Fibroblast of peridontal ligament (primary cell): Measurements from ENCODE around the gene HIP1.
"Not testable (repeated sequence)": the region's sequence is repeated elsewhere in the genome, so short reads cannot be mapped to it uniquely, and the experiment has no call there.

ENCODE experiments used
- DNase-seq: peaks from one replicate; pipeline ENCODE4 v3.0.0-alpha.2; 2010; ENCODE audit errors: extremely low read depth

Gene HIP1

GRCh38 chr7:75686551-75686950 lies 52.2 kb downstream of the HIP1 start:
- DNase-seq: no peak

GRCh38 chr7:75682052-75682451 lies 56.7 kb downstream of the HIP1 start:
- not testable (repeated sequence) for DNase-seq

GRCh38 chr7:75679060-75679459 lies 59.7 kb downstream of the HIP1 start:
- no peak for DNase-seq

- DNase-seq: no peak
Measured at GRCh38 chr7:75669579-75669978, 69.2 kb downstream of the HIP1 start.

- peak; percentile 11 for DNase-seq
Measured at GRCh38 chr7:75667938-75668337, 70.8 kb downstream of the HIP1 start.

DNA sequence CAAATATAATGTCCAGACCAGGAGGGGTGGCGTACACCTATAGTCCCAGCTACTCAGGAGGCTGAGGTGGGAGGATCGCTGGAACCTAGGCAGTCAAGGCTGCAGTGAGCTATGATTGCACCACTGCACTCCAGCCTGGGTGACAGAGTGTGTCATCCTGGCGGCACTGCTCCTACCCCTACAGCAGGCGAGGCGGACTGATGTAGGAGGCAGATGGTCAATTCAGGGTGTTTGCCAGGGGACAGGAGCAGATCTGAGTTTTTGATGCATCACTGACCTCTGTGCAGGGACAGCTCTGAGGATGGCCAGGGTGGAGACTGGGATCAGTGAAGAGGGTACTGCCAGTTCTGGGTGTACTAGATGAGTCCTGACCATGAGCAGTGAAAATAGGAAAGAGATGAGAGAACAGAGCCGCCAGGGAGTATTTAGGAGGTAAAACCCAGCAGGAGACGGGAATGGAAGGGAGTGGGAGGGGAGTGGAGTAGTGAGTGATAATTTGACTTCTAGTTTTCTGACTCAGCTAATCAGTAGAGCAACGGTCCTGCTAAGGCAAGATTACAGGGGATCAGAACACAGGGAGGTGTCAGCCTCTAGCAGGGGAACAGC lies 75.3 kb downstream of the HIP1 start:
- DNase-seq: no peak

DNA sequence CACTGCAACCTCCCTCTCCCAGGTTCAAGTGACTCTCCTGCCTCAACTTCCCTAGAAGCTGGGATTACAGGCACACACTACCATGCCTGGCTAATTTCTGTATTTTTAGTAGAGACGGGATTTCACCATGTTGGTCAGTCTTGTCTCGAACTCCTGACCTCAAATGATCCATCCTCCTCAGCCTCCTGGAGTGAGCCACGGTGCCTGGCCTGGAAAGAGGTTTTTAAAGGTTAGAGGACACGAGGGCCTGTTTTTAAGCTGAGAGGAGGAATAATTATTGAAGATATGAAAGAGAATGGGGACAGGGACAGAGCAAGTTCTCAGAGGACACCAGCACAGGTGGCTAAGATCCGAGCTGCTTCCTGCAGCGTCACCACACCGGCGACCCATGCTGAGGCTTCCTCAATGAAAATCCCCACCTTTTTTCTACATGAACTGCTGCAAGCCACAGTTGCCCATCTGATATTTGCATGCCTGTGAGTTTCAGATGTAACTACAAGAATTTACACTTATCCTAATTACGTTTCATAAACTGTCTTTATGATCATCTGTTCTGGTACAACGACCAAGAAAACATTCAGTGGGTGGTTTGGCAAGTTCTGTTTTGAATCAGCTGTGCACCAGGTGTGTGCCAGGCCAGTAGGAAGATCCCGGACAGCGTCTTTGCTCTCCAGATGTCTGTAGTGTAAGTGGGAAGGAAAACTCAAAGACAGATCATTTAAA lies 76.0 kb downstream of the HIP1 start:
- no peak for DNase-seq

DNA sequence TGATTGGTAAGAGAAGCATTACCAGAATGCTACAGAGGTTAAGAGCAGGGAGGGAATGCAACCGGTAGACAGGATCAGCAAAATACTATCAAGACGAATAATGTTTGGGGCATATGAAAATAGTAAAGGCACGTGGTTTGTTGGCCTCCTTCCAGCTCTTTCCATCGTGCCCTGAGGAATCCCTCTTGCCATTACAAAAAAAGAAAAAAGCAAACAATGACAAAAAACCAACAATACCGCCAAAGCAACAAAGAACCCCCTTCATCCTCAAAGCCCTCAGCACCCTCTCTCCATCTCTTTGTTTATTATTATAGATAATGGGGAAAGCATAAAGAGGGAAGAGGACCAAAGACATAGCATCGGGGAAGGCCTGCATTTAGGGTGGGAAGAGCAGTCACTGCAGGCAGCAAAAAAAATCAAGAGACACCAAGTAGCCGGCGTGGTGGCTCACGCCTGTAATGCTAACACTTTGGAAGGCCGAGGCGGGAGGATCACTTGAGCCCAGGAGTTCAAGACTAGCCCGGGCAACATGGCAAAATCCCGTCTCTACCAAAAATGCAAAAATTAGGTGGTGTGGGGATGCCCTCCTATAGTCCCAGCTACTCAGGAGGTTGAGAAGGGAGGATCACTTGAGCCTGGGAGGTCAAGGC lies 78.0 kb downstream of the HIP1 start:
- DNase-seq: no peak

- DNase-seq: no peak
Measured at GRCh38 chr7:75658802-75659201, 79.9 kb downstream of the HIP1 start.

- DNase-seq: no peak
Measured at GRCh38 chr7:75658369-75658768, 80.4 kb downstream of the HIP1 start.

DNA sequence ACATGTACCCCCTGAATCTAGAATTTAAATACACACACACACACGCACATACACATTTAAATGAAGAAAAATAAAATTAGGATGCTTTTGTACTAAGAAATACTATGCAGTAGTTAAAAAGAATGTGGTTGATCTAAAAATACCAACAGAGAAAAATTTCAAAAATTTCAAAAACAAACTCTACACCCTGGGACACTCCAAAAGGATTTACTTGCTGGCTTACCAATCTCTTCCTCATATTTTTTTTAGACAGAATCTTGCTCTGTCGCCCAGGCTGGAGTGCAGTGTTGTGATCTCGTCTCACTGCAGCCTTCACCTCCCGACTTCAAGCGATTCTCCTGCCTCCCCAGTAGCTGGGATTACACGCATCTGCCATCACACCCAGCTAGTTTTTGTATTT lies 80.9 kb downstream of the HIP1 start:
- no peak for DNase-seq

DNA sequence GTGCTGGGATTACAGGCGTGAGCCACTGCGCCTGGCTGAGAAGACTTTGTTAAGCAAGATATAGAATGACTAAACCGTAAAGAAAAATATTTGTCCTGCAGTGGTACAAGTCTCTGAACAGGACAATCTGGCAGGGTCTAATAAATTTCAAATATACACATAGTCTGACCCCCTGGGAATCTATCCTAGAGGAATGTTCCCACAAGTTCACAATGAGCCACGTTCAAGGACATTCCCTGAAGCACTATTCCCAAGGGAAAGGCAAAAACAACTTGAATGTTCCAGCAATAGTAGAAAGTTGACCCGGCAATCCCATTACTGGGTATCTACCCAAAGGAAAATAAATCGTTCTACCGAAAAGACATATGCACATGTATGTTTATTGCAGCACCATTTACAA lies 82.0 kb downstream of the HIP1 start:
- DNase-seq: no peak

DNA sequence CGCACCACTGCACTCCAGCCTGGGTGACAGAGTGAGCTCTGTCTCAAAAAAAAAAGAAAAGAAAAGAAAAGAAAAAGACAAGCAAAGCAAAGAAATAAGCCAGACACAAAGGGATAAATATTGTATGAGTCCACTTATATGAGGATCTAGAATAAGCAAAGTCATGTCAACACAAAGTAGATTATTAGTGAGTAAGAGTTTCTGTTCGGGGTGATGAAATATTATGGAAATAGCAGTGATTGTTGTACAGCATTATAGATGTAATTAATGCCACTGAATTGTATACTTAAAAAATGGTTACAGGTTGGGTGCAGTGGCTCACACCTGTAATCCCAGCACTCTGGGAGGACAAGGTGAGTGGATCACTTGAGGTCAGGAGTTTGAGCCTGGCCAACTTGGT lies 83.2 kb downstream of the HIP1 start:
- no peak for DNase-seq

DNA sequence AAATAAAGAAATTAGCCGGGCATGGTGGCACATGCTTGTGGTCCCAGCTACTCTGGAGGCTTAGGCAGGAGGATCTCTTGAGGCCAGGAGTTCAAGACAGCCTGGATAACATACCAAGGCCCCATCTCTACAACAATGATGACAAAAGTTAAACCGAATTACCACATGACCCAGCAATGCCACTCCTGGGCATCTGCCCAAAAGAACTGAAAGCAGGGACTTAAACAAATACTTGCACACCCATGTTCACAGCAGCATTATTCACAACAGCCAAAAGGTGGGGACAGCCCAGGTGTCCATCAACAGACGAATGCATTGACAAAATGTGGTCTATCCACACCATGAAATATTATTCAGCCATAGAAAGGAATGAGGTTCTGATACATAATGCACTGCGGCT lies 83.9 kb downstream of the HIP1 start:
- no peak for DNase-seq

DNA sequence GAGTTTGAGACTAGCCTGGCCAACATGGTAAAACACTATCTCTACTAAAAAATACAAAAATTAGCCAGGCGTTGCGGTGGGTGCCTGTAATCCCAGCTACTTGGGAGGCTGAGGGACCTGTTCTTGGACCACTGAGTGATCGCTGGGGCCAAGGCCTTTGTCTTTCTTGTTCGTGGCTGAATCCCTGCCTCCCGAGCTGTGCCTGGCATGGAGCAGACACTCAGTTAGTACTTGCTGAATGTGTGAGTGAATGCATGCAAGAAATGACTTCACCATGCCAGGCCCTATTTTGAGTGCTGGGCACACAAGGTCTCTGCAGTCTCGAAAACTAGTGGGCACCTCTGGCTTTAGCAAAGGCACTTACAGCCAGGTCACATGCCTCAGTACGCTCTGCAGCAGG lies 85.1 kb downstream of the HIP1 start:
- DNase-seq: no peak

- DNase-seq: no peak
Measured at GRCh38 chr7:75652788-75653187, 86.0 kb downstream of the HIP1 start.

GRCh38 chr7:75650681-75651080 lies 88.1 kb downstream of the HIP1 start:
- DNase-seq: no peak

GRCh38 chr7:75650062-75650461 lies 88.7 kb downstream of the HIP1 start:
- no peak for DNase-seq

DNA sequence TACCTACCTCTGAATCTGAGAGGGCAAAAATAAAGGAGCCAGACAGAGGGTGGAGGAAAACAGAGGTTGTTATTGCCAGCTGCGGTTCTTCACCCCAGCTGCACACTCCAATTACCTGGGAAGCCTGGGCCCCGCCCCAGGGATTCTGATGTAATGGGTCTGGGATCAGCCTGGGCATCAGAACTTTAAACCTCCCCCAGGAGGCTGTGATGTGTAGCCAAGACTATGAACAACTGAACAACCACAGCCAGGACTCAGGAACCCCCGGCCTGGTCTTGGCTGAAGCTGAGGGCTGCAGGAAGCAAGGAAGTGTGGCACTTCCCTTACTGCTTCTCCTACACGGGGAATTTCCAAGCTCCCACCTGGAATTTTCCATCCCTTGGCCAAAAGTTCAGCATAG lies 89.3 kb downstream of the HIP1 start:
- DNase-seq: no peak

DNA sequence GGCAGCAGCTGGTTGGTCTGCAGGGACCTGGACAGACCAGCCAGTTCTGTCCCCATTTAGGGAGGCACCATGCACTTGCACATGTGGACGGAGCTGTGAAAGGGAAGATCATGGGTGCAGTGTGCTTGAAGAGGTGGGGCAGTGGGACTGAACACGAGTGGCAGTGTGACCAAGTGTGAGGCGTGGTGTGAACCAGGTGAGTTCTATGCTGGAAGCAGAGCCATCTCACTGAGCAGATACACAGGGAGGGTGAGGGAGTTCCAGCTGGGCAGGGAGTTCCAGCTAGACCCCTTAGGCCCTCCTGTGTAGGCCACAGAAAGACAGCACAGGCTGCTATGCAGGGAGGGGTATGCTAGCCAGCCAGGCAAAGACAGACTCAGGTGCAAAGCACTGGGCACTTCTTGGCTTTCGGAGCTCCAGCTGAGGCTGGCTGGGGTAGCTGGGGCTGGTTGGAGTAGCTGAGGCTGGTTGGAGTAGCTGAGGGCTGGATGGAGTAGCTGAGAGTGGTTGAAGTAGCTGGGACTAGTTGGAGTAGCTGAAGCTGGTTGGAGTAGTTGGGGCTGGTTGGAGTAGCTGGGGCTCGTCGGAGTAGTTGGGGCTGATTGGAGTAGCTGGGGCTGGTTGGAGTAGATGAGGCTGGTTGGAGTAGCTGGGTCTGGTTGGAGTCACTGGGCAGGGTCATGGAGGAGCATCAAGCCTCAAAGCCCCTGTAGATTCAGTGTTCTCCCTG lies 90.9 kb downstream of the HIP1 start:
- DNase-seq: no peak

DNA sequence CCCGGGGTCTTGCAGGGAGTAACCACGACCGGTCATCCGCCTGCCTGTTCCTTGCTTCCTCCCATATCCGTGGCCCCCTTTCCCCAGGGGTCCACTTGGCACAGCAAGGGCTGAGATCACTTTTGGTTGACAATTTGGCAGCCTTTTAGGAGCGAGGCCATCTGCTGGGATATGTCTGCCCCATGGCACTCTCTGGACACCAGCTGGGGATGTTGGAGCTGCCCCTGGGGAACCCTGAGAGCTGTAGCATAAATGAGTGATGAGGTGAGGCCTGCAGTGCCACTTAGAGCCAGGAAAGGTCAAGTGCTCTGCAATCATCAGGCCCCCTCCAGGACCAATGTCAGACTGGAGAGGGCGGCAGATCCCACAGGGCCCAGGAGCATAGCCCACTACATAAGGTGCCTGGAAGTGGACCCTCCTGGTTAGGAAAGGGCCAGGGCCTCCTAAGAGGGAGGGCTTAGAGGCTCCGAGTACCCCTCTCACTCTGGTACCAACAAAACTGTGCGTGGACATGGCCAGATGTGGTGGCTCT lies 92.1 kb downstream of the HIP1 start:
- DNase-seq: no peak

DNA sequence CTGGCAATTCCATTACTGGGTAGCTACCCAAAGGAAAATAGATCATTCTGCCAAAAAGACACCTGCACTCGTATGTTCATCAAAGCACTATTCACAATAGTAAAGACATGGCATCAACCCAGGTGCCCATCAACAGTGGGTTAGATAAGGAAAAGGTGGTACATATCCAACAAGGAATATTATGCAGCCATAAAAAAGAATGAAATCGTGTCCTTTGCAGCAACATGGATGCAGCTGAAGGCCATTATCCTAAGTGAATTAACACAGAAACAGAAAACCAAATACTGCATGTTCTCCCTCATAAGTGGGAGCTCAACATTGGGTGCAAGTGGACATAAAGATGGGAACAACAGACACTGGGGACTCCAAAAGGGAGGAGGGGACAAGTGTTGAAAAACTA lies 93.2 kb downstream of the HIP1 start:
- DNase-seq: no peak
